GM18858 (cell line): ENCODE measurements around the gene NT5DC4.
A peak's percentile ranks its signal among the peaks of the same experiment; 100 is the strongest.

Source experiments
- ATAC-seq: cut with Tn5 transposase; IDR thresholded peaks from one replicate; pipeline ENCODE4 v1.9.1; 2021; ENCODE audit not compliant: unreplicated experiment

The NT5DC4 gene

DNA sequence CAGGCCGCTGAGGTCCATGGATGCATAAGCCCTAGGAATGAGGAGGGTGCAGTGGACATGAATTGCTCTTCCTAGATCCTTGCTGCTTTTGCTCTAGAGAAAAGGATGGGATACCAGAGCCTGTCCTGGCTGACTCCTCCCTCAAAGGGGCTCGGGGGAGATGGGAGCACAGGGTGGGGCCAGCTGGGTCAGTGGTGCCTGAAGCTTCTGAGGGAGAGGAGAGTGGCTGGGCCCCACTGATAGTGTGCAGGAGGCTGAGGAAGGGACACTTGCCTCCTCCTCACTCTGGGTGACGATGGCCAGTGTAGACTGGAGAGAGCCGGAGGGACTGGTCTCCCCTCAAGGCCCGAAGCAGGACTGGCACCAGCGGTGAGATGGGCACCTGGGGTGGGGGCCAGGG, at the start of gene NT5DC4:
NT5DC4 (plus strand) TSS at position 236 of the 400 bp plus-strand sequence; CDS start at position 296, 60 bp downstream.
- ATAC-seq: no peak

DNA sequence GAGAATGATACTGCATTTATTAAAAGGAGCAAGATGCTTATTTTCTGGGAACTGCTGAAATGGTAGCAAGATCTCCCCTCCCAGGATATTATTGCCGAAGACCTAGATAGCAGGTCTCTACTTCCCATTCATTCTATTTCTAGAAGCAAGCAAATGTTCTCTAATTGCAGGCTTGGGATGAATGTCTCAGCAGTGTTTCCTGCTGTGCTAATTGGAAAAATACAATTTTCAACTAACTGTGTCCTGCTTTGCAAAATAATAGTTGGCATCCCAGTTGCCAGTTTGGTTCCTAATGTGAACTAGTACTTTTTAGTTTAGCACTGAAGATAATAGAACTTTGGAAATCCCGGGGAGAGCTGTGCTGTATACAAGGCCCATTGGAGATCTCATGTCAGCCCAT, 49.0 kb upstream of the NT5DC4 start:
- ATAC-seq: no peak

GRCh38 chr2:112673008-112673407, 47.8 kb upstream of the NT5DC4 start:
- no peak for ATAC-seq

- no peak for ATAC-seq
These were observed 46.6 kb upstream of the NT5DC4 start for GRCh38 chr2:112674229-112674628.

DNA sequence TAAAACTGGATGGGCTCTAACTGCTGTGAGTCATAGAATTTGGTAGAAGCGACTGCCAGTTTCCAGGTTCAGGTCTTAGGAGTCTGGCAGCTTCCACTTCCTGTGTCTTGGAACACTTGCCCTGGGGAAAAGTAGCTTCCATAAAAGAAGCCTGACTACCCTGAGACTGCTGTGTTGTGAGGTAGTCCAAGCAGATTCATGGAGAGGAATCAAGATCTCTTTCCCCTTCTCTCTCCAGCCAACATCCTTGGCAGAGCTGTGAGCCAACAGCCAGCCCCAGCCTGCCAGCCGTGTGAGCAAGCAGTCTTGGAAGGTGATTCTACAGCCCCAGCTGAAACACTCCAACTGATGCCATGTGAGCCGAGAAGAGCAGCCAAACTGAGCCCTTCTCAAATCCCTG, 41.3 kb upstream of the NT5DC4 start:
- no peak for ATAC-seq

DNA sequence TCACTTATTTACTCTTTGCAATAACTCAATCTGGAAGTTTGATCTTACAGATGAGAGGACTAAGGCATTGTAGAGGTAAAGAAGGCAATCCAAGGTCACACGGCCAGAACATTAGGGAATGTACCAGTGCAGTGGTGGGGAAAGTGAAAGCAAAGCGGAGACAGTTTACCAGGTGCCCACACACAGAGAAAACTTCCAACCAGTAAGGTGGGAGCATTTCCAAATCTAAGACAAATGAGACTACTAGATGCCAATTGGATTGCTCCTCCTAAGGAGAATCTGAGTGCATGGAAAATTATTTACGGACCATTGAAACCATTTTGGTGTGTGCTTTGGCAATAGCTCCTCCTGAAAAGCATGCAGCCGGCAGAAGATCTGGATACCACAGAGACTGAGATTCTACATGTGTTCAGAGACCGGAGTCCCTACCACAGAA, 40.1 kb upstream of the NT5DC4 start:
- no peak for ATAC-seq

DNA sequence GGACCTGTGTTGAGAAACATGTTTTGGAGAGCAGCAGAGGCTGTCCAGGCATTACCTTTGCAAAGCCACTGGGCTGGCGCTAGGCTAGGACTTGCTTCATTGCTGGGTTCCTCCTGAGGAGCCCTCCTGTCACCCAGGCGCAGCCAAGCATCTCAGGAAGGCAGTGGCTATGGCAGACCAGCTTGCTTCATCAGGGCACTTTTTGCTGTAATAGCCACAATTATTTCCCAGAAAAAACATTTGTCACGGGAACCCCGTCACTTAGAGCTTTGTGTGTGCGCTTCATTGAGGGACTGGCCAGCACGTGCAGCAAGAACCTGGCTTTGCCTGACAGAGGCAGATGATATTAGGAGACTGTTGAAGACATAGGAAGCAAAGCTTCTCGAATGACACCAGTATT, 38.7 kb upstream of the NT5DC4 start:
- ATAC-seq: no peak

DNA sequence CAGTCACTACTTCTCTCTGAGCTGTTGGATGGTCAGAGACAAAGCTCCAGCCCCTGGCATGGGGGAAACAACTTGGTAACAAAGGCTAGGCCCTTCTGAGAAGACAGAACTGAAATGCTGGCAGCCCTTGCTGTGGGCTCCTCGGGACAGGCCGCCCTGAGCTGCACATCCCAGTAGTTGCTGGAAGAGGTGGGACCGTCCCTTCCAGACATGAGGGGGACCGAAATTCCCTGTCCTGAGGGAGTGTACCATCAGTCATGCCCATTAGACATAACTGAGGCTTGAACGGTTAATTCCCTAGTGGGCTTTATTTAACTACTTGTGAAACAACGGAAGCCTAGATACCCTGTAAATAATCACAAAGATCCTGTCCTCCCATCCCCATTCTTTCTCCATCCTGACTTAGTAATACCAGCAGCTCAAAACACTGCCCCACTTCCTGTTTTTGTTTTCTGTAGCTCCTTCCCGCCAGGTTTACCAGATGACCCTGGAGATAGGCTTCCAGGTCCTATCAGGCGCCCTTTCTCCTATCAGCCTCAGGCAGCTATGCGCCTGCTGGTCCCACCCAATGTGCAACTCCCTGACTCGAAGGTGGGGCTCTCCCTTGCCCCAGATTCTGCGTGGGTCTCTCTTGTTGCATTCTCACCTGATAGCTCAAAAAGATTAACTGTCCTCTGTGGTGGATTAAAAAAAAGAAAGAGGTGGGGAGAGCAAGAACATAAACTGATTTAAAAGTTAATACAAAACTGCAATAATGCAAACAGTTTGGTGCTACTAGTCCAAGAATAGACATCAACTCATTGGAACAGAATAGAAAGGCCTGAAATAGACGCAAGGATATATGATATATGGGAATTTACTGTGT, 37.0 kb upstream of the NT5DC4 start:
- ATAC-seq: no peak

DNA sequence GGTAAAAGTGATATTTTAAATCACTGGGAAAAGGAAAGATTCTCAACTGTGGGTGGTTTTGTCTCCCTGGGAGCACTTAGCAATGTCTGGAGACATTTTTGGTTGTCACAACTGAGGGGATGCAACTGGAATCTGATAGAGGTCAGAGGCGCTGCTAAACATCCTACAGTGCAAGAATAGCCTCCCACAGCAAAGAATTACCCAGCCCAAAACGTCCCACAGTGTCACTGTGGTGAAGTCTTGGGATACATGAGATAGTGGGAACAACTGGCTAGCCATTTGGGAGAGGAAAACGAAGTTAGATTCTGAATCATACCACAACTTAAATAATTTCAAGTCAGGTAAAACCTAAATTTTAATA, 36.4 kb upstream of the NT5DC4 start:
- no peak for ATAC-seq

DNA sequence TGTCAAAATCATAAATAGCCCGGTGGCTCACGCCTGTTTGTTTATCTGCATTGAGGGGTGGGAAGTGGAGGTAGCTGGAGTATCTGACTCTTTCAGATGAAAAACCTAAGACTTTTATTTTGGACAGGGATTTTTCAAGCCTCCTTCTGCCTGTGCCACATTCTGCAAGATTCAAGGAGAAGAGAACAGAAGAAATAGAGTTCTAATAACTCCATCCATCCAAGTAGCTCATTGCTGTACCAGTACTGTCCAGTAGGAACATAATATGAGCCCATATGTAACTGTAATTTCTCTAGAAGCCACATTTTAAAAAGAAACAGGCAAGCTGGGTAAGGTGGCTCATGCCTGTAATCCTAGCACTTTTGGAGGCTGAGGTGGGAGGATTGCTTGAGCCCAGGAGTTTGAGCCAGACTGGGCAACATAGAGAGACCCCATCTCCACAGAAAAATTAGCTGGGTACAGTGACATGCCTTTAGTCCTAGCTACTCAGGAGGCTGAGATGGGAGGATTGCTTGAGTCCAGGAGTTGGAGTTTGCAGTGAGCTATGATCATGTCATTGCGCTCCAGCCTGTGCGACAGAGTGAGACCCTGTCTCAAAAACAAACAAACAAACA, 35.4 kb upstream of the NT5DC4 start:
- no peak for ATAC-seq

GRCh38 chr2:112686348-112687217, 34.2 kb upstream of the NT5DC4 start:
- ATAC-seq: no peak

DNA sequence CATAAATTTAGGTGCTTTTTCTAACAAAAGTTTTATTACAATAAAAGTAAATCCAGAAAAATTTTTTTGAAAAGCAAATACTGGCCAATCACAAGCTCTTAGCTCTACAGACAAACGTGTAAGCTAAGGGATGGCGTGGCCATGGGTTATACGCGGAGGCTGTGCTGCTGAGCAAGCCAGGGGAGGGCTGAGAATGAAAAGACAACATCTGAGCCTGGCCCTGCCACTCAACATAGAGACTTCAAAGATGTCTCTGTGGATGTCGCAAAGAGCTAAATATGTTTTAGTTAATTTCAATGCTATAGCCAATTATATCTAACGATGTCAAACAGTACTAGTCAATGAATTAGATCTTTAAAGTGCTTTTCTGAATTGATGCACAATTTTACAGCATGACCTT, 33.3 kb upstream of the NT5DC4 start:
- ATAC-seq: no peak

GRCh38 chr2:112688086-112688880, 32.5 kb upstream of the NT5DC4 start:
- ATAC-seq: no peak

- ATAC-seq: peak; percentile 43
These were observed 29.9 kb upstream of the NT5DC4 start for GRCh38 chr2:112690853-112691401.

DNA sequence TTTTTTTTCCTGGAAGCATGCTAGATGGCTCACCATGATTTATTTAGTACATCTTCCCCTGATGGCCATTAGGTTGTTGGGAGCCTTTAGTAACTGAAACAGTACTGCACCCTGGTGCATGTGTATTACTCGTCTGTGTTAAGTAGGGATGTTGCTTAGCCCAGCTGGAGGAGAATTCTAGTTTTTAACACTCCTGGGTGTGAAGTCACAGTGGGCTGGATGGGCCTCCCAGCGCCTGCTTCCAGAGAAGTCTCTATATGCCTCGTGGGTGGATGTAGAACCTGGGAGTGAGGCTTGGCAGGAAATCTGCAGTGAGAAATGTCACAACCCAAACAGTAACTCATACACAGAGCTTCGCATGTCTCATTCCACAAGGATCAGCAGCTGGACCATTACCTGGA, 28.9 kb upstream of the NT5DC4 start:
- ATAC-seq: no peak

GRCh38 chr2:112692495-112692911, 28.3 kb upstream of the NT5DC4 start:
- peak; percentile 83 for ATAC-seq

DNA sequence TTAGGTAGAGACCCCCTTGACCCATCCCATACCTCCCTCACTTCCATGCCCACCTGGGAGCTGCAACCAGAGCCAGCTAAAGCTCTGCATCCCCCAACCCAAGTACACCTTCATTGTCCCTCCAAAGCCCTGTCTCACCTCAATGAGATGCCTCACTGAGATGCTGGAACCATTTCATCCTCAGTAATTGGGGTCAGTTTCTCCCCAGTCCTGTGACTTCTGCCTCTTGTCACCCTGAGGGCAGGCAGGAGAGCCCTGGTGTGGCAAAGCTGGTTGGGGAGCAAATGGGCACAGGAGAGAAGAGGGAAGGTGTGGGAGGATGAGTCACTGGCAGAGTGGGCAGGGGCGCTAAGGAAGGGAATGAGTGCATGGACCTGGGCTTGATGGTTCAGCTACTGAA, 27.9 kb upstream of the NT5DC4 start:
- no peak for ATAC-seq

GRCh38 chr2:112693596-112693995, 27.2 kb upstream of the NT5DC4 start:
- ATAC-seq: no peak

- no peak for ATAC-seq
These were observed 26.6 kb upstream of the NT5DC4 start for GRCh38 chr2:112694182-112694581.

DNA sequence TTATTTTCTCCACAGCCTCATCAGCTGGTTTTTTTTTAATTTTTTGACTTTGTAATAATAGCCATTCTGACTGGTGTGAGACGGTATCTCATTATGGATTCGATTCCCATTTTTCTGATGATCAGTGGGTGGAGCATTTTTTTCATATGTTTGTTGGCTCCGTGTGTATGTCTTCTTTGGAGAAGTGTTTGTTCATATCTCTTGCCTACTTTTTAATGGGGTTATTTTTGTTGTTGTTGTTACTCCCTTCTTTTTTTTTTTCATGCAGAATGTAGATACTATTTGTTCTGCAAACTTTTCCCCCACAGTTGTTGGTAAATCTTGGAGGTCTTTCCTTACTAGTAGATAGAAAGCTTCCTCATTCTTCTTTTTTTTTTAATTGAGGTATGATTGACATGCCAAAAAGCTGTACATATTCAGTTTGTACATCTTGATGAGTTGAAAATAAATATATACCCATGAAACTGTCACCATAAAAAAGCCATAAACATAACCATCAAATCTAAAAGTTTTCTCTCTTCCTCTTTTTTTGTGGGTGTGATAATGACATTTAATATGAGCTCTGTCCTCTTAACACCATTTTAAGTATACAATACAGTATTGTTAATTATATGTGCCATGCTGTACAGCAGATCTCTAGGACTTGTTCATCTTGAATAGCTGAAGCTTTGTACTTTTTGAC, 21.8 kb upstream of the NT5DC4 start:
- no peak for ATAC-seq
